Measurements from ENCODE around the gene VSTM2A.
"Not testable (repeated sequence)": the region's sequence is repeated elsewhere in the genome, so short reads cannot be mapped to it uniquely, and the experiment has no call there.

VSTM2A gene

GRCh38 chr7:54541669-54542625 is at the start of gene VSTM2A:
Gene VSTM2A (plus strand): TSS chr7:54542375. CDS start chr7:54542731, 356 bp downstream.
- no peak for DNase-seq

GRCh38 chr7:54504531-54504930 is 37.6 kb upstream of the VSTM2A start:
- not testable (repeated sequence) for DNase-seq

GRCh38 chr7:54529568-54529967 is 12.6 kb upstream of the VSTM2A start:
- no peak for DNase-seq

GRCh38 chr7:54538122-54538521 is 4.1 kb upstream of the VSTM2A start:
- DNase-seq: no peak

- no peak for DNase-seq
Measured at GRCh38 chr7:54543051-54543488, 895 bp downstream of the VSTM2A start.

- DNase-seq: no peak
Measured at GRCh38 chr7:54544149-54544526, 2.0 kb downstream of the VSTM2A start.

- DNase-seq: no peak
Measured at GRCh38 chr7:54544527-54545240, 2.5 kb downstream of the VSTM2A start.

GRCh38 chr7:54545241-54545563 is 3.0 kb downstream of the VSTM2A start:
- DNase-seq: no peak

- DNase-seq: no peak
Measured at GRCh38 chr7:54546081-54546985, 4.2 kb downstream of the VSTM2A start.

- DNase-seq: no peak
Measured at GRCh38 chr7:54546986-54547314, 4.8 kb downstream of the VSTM2A start.

- DNase-seq: no peak
Measured at GRCh38 chr7:54550471-54550870, 8.3 kb downstream of the VSTM2A start.

- DNase-seq: no peak
Measured at GRCh38 chr7:54556121-54556520, 13.9 kb downstream of the VSTM2A start.

- no peak for DNase-seq
Measured at GRCh38 chr7:54559401-54559800, 17.2 kb downstream of the VSTM2A start.

GRCh38 chr7:54560198-54560597 is 18.0 kb downstream of the VSTM2A start:
- DNase-seq: no peak

GRCh38 chr7:54560723-54561122 is 18.5 kb downstream of the VSTM2A start:
- no peak for DNase-seq

GRCh38 chr7:54563329-54563916 is 21.2 kb downstream of the VSTM2A start:
- DNase-seq: no peak

- no peak for DNase-seq
Measured at GRCh38 chr7:54565432-54565831, 23.3 kb downstream of the VSTM2A start.

GRCh38 chr7:54581511-54581910 is 39.3 kb downstream of the VSTM2A start:
- DNase-seq: no peak

GRCh38 chr7:54591404-54592386 is 49.5 kb downstream of the VSTM2A start:
- no peak for DNase-seq

GRCh38 chr7:54596747-54597146 is 54.6 kb downstream of the VSTM2A start:
- DNase-seq: no peak

- DNase-seq: no peak
Measured at GRCh38 chr7:54615537-54615936, 73.4 kb downstream of the VSTM2A start.
